GM19467 (cell line): ENCODE results near the gene RGS12.

Source experiments
- ATAC-seq: cut with Tn5 transposase; IDR thresholded peaks from one replicate; pipeline ENCODE4 v1.9.1; 2021; ENCODE audit warnings: mild to moderate bottlenecking, moderate library complexity; ENCODE audit not compliant: unreplicated experiment

The RGS12 gene

DNA sequence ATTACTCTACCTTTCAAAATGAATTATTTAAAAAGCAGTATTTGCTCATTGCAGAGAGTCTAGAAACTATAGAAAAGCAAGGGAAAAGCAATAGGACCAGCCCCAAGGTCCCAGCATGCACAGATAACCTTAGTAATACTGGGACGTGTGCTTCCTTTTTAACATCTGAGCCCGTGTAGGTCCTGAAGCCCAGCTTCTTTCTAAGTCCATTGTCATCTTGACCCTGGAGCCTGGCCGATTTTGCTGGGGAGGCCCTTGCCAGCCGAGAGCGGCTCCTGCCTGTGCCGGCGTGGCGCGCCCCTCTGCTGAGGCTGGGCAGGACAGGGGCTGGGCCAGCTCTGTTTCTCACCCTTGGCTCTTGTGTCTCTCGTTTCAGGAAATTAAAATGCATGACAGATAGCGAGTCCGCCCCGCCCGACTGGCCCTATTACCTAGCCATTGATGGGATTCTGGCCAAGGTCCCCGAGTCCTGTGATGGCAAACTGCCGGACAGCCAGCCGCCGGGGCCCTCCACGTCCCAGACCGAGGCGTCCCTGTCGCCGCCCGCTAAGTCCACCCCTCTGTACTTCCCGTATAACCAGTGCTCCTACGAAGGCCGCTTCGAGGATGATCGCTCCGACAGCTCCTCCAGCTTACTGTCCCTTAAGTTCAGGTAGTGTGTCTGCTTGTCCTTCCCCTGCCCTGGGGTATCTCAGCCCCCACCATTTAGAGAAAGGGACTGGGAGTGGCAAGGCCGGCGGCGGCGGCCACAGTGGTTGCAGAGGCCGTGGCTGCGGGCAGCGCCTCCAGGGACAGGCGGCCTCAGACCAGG lies 39.8 kb upstream of the RGS12 start:
- no peak for ATAC-seq

GRCh38 chr4:3253808-3254207 lies 39.0 kb upstream of the RGS12 start:
- no peak for ATAC-seq

- no peak for ATAC-seq
Measured at GRCh38 chr4:3254302-3255131, 38.3 kb upstream of the RGS12 start.

DNA sequence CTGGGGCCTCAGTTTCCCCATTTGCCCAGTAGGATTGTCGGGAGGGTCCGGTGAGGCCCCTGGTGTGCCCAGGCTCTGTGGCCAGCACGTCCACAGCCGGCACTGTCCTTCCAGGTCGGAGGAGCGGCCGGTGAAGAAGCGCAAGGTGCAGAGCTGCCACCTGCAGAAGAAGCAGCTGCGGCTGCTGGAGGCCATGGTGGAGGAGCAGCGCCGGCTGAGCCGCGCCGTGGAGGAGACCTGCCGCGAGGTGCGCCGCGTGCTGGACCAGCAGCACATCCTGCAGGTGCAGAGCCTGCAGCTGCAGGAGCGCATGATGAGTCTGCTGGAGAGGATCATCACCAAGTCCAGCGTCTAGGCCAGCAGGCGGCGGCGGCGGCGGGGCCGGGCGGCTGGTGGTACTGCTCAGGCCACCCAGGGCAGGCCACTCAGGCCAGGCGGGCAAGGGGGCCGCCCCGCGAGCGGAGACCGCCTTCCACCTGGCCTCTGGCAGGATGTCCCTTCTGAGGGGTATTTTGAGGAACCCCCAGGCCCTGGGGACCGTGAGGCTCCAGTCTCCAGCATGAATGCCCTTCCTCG lies 37.1 kb upstream of the RGS12 start:
- ATAC-seq: no peak

DNA sequence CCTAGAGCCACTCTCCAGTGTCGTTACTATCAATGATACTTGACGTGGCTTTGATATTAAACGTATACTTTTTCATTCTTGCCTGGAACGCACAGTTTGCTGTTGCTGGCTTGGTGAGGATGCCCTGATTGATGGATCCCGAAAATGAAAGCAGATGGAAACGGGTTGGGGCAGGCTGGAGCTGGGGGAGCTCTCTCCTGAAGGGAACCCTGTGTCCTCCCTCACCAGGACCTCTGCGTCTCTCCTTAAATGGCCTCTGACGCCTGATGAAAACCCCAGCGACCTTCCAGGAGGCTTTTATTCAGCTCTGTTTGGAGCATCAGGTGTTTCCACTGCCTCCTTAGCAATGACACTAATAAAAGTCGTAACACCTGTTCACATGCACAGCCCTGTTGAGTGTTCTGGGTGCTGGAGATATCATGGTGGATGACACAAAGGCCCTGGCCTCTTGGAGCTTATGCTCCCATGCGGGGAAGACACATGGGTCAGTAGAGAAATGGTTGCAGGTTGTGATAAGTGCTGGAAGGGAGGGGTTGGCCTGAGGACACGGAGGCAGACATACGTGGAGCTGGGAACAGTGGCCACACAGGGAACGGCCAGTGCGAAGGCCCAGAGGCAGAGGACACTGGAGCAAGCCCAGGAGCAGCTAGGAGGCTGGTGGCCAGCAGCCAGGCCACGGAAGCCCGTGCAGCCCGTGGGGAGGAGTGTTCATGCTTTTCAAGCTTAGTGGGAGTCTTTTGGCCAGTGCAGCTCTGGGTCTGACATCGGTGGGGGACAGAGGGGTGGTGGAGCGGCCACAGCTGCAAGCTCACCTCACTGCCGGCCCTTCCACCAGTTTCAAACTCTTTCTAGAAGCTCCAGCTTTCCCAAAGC lies 36.4 kb upstream of the RGS12 start:
- no peak for ATAC-seq

GRCh38 chr4:3257103-3257555 lies 35.7 kb upstream of the RGS12 start:
- ATAC-seq: no peak

GRCh38 chr4:3257556-3258482 lies 35.0 kb upstream of the RGS12 start:
- no peak for ATAC-seq

DNA sequence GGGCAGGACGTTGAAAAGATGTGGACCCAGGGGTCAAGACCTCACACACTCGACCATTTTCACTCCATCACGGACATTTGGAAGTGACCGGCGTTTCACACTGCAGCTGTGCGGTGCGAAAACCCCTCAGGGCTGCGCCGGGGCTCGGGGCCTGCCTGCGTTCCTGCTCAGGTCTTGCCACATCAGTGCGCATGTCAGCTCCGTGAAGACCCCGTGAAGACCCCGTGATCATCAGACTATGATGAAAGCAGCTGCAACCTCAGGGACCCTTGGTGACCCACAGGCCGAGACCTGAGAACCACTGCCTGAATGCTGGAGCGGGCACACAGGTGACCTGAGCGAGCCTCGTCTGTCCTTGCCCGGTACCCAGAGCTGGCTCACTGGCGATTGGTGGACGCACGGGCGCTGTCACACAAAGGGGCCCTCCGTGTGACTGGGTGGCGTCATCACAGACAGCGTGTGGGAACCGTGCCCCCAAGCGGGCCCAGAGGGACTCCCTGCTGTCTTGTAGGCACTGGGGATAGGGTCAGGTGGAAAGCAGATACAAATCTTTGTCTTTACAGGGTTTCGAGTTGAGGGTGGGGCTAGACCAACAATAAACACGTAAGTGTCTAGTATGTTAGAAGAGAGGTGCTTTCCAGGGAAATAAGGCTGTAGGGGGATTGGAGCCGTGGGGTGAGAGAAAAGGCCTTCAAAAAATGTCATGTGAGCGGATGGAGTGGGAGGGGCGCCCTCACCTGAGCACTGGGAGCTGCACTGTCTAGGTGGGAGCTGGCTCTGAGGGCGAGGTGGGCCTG lies 31.2 kb upstream of the RGS12 start:
- no peak for ATAC-seq

GRCh38 chr4:3262208-3263052 lies 30.4 kb upstream of the RGS12 start:
- ATAC-seq: no peak

GRCh38 chr4:3263053-3263875 lies 29.6 kb upstream of the RGS12 start:
- ATAC-seq: no peak

- no peak for ATAC-seq
Measured at GRCh38 chr4:3263876-3264193, 29.0 kb upstream of the RGS12 start.

GRCh38 chr4:3266076-3266475 lies 26.7 kb upstream of the RGS12 start:
- no peak for ATAC-seq

DNA sequence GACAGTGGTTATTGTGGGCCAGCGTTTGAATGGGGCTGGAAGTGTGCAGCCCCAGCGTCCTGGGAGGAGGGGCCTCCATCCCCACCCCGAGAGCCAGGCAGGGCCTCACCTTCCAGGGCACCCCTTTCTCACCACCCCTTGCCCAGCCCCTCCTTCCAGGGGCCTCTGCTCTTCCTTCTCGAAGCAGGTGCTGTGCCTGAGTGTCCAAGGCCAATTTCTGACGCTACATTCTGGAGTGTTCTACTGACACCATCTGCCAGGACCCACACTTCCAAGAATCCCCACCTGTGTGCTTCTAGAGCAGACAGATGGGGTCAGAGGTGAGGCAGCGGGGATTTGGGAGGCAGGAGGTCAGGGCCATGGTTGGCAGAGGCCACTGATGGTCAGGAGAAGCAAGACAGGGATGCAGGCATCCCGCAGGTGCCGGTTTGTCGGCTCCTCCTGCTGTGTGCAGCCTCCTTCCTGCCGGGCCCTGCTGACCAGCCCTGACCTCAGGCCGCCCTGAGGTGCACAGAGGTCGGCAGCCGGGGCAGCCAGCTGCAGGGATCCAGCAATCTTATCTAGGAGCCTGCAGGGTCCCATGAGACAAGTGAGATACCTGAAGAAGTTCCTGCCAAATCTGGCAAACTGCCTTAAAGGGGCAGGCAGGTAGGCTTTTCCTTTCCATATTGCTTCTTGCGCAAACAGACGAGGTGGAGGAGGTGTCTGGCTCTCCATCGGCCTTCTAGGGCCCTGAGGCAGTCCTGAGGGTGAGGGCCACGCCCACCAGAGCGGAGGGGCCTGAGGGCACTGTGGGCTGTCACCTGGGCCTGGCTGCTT lies 25.0 kb upstream of the RGS12 start:
- no peak for ATAC-seq

DNA sequence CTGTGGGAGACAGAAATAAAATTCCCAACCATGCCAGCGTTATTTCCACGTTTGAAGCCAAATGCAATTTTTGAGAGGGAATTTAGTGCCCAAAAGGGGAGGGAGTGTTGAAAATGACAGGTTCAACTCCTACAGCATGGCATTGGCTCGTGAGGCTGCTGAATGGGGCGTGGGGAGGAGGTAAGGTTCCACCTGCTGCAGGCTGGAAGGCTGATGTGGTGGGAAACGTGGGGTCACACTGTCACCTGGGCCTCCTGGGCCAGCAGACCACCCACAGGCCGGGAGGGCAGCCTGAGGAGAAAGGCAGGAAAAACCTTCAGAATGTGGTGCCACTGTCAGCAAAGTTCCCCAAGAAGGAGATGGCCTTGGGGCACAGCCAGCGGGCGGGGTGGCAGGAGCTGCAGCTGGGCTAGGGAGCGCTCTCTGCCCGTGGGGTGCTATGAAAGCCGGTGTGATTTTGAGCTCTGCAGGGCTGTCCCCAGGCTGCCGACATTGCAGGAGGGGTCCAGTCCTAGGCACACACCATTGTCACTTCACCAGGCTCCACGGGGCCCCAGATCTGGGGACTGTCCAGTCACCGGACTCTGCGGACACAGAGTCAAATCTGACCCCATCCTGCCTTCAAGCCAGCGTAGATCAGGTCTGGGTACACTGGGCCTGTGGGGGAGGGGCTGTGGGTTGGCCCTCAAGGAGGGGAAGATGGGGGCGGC lies 24.3 kb upstream of the RGS12 start:
- ATAC-seq: no peak

GRCh38 chr4:3269105-3269927 lies 23.5 kb upstream of the RGS12 start:
- no peak for ATAC-seq
